Measurements from ENCODE around the gene GRIN2A.

The GRIN2A gene

DNA sequence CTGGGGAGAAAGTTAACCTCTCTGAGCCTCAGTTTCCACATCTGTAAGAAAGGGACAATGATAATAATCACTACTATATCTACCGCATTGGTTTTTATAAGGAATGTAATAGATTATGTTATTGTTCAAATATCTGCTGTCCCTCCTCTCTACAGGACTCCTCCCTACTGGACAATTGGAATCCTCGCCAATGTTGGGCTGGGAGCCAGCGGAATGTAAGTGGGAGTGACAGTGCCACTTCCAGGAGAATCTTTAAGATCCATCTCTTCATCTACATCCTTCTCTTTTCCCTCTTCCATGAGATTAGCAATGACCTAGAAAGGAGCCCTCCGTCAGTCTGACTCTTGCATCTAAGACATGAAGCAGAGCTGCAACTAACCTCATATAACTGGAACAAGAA, 95.1 kb downstream of the GRIN2A start:
- no peak for DNase-seq (ENCODE audit: low read depth in 2 of 3, low spot score in 2 of 3)

DNA sequence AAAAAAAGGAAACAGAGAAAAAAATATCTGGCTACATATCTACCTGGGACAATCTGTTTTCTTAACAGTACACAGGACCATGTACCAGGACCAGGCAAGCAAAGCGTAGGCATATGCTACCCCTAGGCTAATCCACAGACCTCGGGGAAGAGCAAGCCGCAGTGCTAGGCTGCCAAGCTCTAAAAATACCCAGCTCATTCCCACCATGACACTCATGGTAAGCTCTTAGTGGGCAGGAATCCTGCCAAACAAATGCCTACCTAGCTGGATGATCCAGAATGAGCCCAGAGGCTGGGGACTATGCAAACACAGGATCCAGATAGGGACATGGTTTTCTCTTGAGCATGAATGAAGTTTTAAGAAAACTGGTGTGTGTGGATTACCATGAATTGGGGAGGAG, 95.6 kb downstream of the GRIN2A start:
- no peak for DNase-seq (ENCODE audit: low read depth in 2 of 3, low spot score in 2 of 3)

DNA sequence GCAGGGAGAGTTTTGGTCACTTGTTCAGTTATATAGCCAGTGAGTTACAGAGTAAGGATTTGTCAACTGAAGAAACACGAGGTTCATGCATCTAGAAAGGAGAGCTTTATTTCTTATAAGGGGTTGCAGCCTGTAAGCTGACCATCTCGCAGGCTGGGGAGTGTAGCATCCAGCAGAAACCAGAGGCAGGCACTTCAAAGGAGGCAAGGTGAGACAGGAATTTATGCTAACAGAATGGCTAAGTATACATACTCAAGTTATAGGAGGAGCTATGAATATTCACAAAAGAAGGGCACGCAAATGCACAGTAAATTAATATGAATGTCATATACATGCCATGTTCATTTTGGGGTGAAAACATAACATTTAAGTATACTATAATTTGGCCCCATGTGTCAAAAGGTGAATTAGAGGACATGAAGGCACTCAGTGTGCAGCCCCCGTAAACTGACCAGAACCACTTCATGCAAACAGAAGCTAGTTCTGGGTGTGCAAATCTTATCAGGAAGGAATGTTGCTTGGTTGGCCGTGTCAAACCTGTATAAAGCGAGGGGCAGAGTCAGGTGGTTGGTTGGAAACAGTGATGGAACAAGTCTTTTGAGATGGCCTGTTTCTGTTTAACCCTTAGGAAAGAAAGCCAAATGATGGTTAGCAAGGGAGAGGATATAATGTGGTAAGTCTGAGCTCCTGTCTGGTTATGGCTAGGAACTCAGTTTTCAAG, 97.0 kb downstream of the GRIN2A start:
- no peak for DNase-seq (ENCODE audit: low read depth in 2 of 3, low spot score in 2 of 3)

DNA sequence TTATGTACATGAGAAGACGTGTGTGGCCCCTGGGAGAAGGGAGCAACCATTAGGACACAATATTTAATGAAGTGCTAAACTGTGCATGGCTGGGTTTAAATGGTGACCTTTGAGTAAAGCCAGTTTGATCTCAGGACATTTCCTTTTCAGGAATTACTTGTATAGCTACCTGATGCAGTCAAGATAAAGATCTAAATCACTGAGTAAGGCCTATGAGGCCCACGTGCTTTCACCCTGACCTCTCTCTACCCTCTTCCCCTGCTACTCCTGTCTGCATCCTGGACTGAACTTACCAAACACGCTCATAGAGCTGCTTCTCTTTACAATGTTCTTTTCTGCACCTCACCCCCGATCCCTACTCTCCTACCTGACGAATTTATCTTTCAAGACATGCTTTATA, 98.9 kb downstream of the GRIN2A start:
- no peak for DNase-seq (ENCODE audit: low read depth in 2 of 3, low spot score in 2 of 3)

DNA sequence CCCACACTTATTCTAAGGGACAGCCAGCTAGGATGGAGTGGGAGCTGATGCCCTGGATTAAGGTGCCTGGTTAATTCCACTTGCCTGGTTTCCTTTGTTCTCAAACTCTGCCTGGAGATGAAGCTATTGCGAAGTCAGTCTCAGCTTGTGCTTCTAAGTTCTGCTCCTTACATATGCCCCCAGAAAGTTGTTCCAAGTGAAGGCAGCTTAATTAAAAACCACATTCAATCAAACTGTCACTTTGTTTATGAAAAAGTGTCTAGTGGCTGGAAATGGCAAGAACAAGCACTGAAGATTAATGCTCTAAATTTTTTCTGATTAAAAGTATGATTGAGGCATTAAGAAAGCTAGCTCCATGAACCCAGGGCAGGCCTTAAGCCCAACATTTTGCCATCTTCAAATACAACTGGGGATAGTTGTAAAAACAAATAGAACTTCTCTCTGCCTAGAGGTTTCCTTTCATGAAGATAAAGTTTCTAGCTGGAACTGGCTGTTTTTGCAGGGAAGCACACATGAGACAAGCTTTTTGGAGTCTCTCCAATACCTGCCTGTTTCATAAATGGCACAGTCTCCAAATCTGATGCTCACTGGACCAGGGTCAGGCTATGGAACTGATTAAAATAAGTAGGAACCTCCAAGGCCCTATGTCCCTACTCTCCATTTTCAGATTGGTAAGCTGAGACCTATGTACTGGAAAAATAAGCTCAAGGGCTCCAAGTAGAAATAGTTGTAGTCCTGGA, 100.9 kb downstream of the GRIN2A start:
- DNase-seq (ENCODE audit: low read depth in 2 of 3, low spot score in 2 of 3): no peak

DNA sequence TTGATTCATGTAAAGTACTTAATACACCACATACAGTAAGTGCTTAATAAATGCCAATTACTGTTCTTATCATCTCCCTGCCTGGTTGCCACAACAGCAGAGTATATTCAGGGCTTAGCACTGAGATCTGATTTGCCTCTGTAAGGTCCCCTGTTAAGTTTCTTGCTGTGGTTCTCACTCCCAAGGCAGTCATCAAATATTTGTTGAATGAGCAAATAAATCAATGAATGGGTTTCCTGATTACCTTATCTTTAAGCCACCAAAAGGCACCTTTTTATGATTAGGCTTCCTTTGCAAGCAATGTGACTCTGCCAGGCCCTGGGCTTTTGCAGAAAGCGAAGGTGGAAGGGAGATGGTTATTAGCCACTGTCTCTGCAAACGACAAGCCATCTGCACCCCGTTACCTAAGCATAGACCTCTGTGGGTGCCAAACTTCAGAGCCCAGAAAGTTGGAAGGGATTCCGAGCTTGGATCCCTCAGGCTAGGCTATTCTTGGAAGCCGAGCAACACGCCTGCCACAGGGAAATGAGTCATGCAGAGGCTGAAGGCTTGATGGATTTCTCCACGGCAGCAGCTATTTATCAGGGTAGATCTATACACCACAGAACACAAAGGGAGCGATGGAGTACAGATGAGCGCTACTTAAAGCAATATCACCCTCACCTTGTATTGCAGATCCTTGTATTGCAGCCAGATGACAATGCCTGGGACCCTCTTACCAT, 102.0 kb downstream of the GRIN2A start:
- DNase-seq (ENCODE audit: low read depth in 2 of 3, low spot score in 2 of 3): no peak

DNA sequence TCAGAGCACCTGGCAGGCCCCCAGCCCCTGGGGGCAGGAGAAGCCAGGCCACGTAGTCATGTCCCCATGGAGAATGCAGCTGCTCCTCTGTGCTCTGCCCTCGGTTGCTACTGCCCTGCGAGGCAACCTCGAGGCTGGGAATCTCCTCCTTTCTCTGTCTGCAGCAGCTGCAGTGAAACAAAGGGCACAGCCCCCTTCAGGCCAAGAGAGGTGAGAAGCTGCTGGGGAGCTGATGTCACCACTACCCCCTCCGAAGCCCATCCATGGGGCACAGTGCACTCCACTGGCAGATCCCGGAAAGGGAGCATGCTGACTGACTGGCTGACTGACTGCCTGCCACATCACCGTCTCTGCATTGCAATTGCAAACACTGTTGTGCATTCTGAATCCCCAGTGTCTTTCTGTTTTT, 103.7 kb downstream of the GRIN2A start:
- DNase-seq (ENCODE audit: low read depth in 2 of 3, low spot score in 2 of 3): no peak

DNA sequence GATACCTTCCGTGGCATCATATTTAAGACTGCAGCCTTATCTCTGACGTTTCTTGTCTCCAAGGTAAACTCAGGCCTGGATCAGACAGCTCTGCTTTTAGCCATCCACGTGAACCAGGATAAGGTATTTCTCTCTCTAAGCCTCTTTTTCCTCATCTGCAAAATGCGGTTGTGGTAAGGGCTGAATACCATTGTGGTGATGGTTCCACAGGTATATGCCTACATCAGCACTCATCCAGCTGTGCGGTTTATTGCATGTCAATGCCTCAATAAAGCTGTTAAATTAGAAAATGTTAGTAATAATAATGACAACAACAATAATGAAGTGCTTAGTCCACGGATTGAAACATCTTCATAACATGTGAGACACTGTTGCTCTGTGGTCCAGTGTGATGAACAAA, 104.4 kb downstream of the GRIN2A start:
- no peak for DNase-seq (ENCODE audit: low read depth in 2 of 3, low spot score in 2 of 3)

DNA sequence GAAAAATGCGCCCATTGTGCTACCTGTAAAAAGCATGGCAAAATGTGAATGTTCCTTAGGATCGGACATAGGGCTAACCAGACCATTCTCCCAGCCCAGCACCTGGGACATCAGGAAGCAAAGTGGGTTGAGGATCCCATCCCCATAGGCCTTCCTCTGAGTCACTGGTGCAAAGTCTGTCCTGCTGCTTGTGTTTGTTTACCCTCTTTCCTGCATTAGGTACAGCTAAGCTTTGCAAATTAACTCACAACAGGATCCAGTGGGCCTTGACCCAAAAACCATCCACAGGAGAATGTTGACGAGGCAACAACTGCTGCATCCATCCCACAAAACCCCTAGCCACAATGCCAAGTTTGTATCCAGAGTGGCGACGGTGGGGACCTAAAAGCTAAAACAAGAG, 106.2 kb downstream of the GRIN2A start:
- no peak for DNase-seq (ENCODE audit: low read depth in 2 of 3, low spot score in 2 of 3)

DNA sequence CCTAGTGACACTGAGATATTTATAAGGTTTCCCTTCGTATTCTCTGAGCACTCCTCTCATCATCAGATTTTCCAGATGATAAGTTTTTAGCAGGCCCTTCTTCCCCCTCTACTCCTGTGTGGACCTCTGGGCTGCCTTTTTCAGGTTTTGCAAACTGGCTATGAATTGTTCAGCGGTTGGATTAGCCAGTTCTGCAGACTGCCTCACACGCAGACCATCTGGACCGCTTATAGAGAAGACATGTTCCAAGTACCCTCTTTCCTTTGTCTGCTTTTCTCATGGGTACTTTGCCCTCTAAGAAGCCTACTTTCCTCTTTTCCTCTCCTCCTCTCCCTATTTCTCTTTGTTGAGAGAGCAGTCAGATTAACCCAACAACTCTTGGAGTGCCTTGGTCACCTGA, 111.6 kb downstream of the GRIN2A start:
- no peak for DNase-seq (ENCODE audit: low read depth in 2 of 3, low spot score in 2 of 3)

DNA sequence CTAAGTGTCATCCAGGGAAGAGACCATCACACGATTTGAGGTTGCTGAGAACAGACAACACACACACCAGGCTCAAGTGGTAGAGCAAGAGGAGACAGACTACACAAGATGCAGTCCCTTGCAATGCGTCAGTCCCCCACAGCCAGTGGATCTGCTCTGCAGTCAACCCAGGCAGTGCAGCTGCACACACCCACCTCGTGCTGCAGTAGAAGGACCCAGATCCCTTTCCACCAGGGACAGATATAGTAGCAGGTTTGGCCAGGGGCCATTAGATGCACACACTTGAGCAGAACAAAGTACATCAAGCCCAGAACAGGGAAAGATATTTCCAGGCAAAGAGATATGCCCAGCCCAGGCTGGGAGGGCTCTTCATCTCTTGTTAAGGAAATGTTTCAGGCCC, 112.9 kb downstream of the GRIN2A start:
- DNase-seq (ENCODE audit: low read depth in 2 of 3, low spot score in 2 of 3): no peak

DNA sequence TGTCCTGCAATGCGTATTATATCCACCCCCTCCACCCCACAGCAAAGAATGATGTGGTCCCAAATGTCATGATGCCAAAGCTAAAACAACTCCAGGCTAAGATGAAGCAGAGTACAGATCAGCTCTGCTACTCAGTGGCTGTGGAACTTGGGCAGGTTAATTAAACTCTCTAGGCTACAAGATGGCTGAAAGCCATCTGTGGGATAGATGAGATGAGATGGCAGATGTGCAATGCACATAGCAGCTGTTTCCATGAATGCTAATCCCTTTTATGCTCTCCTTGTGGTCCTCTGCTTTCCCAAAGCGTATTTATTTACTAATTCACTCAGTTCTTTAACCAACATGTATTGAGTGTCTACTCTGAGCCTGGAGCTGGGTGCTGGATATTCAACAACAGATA, 114.4 kb downstream of the GRIN2A start:
- DNase-seq (ENCODE audit: low read depth in 2 of 3, low spot score in 2 of 3): no peak

DNA sequence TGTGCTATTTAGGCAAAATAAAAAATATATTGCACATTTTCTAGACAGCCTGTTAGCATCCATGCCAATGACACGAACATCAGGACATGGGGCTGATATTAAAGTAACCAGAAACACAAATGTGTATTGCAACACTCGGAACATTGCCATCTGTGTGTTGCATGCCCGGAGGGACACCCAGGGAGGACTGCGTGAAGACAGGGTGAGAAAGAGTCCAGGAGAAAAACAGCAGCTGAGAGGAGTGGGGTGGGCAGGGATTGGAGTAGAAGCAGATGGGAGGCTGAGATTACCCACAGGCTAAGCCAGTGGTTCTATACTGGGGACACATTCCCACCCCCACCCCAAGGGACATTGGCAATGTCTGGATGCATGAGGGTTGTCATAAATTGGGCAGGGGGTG, 114.8 kb downstream of the GRIN2A start:
- no peak for DNase-seq (ENCODE audit: low read depth in 2 of 3, low spot score in 2 of 3)

DNA sequence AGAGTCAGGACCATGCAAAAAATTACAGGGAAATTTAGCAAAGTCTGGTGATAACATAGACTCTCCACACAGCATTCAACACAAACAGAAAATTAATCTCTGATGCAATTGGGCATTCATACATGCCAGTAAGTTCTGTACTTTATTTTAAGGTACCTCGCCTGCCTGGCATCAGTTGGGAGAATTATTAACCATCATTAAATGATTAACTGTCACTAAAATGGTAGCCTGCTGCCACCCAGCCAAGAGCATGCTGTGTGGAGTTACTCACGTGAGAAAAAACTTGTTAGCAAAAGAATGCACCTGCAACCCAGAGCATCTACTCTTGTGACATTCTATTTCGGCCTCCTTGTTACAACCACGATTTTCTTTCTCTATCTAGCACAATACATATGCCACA, 117.2 kb downstream of the GRIN2A start:
- DNase-seq (ENCODE audit: low read depth in 2 of 3, low spot score in 2 of 3): no peak

DNA sequence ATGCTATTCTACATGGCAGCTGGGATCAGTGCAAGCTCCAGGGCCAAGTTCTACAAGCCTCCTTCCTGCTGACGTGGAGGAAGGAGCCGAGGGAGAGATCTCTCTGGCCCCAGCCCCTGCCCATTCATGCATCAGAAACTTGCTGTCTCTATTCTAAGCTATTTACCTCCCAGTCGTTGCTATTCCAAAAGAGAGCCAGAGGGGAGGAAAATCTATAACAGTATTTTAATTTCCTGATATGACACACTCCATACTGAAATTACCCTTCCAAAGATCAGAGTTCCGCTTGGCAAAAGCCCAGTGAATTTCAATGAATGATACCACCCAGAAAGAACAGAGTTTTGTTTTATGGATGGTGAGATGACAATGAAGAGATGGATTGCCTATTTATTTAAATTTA, 133.4 kb downstream of the GRIN2A start:
- no peak for DNase-seq (ENCODE audit: low read depth in 2 of 3, low spot score in 2 of 3)

DNA sequence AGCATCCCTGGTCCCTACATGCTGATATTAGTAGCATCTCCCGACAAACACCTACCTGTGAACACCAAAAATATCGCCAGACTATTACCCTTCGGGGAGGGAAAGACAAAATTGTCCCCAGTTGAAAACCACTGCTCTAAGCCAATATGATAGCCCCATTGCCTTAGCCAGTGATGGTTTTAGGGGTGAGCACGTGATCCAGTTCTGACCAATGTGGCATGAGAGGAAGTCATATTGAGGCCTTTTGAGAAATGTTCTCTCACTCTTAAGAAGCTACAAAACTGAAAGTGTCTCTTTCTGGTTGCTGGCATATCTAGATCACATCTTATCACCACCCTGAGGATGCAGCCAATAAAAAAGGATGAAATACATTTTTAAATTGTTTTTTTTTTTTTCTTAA, 136.3 kb downstream of the GRIN2A start:
- no peak for DNase-seq (ENCODE audit: low read depth in 2 of 3, low spot score in 2 of 3)

DNA sequence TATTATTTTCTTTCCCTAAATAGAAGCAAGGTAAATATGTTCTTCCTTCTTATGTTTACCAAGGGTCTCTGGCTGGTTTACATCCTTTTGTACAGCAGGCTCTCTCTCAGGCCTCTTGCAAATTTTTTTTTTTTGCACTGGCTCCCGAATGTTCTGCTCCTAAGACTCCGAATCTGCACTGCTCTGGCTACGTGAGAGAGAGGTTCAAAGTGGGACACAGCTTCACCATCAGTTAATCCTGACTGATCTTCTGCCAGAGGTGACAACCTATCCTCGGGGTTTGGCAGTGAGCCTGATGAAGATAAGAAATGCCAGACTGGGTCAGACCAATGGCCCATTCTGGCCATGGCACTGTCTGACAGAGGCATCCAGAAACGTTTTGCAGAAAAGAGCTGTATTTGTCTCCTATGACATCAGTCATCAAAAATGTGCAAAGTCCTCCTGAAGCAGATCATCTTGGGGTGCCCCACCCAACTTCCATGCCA, 136.9 kb downstream of the GRIN2A start:
- DNase-seq (ENCODE audit: low read depth in 2 of 3, low spot score in 2 of 3): no peak

DNA sequence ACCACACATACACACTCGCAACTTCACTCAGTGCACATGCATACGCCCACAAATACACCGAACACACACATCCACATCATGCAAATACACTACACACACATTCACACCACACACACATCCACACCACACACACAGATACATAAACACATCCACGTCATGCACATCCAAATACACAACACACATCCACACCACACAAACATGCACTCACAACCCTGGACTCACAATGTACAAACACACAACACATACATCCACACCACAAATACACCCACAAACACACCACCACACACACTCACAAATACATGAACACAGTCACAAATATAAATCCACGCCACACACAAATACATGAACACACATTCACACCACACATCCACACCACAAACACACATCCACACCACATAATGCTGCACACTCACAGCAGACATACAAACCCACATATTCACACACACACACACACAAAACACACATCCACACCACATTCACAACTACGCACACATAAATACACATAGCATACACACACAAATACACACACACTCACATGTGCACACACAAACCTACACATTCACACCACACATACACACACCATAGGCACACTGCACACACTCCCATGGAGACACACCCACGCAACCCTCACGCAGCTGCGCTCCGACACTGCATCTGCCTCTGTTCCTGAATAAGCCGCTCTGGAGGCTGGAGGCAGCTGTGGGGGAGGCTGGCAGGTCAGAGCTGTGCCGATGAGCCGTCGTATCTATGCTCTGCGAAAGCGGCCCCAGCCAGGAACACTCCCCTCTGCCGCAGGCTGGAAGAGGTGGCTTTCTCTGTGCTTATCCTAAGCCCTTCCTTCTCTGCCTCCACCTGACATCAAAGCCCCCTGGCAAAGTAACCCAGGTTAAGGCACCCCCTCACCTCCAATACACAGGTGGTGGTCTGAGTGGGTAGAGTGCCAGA, 141.8 kb downstream of the GRIN2A start:
- no peak for DNase-seq (ENCODE audit: low read depth in 2 of 3, low spot score in 2 of 3)

DNA sequence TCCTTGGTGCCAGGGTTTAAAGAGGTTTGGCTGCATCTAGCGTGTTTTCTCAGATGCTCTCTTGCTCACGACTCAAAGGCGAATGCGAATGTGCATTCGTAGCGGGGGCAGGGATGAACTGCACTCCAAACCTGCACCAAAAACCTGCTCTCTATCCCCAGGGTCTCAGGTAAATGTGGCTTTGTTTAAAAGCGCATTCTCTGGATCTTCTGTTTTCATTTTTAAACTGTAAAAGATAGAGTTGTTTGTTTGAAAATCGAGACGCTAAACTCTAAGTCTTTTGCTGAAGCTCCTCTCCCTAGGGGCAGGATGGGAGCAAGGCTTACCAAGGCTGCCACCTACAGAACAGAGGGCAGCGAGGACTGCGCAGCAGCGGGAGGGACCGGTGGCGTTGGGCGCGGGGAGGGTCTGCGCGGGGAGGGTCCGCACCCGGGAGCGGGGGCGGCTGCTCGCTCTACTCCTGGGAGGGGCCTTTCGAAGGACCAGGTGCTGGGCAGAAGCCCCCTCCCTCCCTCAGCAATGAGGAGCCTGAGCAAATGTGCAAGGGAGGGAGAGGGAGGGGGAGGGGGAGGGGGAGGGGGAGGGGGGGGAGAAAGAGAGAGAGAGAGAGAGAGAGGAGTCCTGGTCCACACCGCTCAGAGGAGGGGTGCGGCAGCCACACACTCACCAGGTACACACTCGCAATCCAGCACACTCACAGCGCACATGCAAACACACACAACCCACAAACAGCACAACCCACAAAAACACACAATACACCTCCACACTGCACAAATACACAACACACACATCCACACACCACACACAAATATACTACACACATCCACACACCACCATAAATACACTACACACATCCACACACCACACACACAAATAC, 142.8 kb downstream of the GRIN2A start:
- DNase-seq (ENCODE audit: low read depth in 2 of 3, low spot score in 2 of 3): no peak

DNA sequence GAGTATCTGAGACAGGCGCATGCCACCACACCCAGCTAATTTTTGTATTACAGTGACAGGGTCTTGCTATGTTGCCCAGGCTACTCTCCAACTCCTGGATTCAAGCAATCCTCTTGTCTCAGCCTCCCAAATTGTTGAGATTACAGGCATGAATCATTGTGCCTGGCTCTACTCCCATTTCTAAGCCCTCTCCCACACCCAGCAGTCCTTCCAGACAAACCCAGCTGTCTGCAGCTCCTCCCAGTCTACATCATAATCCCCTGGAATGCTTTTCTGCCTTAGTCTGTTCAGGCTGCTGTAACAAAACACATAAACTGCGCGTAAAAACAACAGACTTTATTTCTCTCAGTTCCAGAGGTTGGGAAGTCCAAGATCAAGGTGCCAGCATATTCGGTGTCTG, 144.5 kb downstream of the GRIN2A start:
- no peak for DNase-seq (ENCODE audit: low read depth in 2 of 3, low spot score in 2 of 3)

All from activated CD8-positive, alpha-beta memory T cell treated with anti-CD3 and anti-CD28 coated beads for 48 hours (primary cell).